Kidney tubule cell (primary cell): ENCODE results near the gene PSAP.
A peak's percentile ranks its signal among the peaks of the same experiment; 100 is the strongest.

Source experiments
- DNase-seq: peaks from one replicate; pipeline ENCODE4 v3.0.0-alpha.2; 2018; ENCODE audit warnings: low spot score

PSAP gene

GRCh38 chr10:71844695-71845094, 6.4 kb downstream of the PSAP start:
- DNase-seq, result no peak

- no peak for DNase-seq
Observed at GRCh38 chr10:71844084-71844483, 7.0 kb downstream of the PSAP start.

DNA sequence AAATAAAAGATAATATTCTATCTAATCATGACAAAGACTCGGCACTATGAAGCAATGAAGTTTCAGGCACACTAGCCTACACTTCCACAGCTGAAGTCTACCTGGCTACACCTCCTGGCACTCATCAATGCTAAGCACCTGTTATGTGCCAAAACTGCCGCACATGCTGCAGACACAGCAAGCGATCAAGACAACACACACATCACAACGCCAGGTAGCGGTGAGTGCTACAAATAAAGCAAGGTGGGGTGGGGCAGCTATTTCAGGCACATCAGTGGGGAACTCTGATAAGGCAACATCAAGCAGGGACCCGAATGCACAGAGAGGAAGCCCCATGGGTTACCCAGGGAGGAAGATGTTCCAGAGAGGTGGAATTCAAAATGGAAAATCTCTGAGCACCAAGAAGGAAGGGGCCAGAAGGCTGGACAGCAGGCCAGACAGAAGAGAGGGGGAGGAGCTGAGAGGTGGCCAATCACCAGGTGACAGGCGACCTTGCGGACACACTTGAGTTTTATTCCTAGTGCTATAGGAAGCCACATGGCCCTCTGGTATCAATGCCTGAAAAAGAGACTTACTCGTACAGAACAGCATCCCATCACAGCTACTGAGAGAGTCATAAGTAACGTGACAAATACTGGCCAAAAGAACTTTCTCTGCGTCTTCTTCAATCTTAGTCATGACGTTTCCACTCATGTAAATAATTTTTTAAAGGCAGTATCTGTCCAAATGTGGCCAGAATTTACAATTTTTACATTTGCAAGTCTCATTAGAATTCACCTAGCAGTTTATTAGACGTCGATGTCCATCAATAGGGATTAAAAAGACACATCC, 8.0 kb downstream of the PSAP start:
- DNase-seq, result no peak

DNA sequence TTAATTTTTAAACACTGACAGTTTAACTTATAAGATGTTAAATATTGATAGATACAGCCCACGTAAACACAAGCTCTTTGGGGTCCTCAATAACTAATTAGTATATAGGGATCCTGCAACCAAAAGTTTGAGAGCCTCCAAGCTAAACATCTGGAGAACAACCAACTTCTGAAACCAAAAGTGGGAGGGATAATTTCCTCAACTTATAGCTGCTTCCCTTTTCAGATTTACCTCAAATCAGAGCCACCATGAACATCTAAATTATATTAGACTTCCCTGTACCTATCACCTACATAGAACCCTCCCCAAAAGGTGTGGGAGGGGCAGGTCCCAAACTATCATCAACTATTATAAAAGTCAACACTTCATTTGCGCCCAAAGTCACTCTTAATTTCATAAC, 8.6 kb downstream of the PSAP start:
- DNase-seq, result no peak

DNA sequence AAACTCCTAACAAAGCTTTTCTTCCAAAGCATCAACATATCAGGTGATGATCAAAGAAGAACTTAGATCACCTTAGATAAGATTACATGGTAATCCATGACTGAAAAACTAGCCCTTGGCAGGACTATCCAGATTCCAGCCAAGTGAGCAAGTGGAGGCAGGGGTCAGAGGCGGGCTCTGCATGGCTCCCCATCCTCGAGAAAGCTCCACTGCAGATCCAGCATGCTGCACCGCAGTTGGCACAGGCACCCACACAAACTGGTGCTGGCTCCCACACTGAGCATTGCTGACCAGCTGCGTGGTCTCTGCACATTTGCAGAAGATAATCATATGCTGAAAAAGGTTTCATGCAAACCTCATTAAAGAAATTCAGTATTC, 10.1 kb downstream of the PSAP start:
- DNase-seq, result no peak

DNA sequence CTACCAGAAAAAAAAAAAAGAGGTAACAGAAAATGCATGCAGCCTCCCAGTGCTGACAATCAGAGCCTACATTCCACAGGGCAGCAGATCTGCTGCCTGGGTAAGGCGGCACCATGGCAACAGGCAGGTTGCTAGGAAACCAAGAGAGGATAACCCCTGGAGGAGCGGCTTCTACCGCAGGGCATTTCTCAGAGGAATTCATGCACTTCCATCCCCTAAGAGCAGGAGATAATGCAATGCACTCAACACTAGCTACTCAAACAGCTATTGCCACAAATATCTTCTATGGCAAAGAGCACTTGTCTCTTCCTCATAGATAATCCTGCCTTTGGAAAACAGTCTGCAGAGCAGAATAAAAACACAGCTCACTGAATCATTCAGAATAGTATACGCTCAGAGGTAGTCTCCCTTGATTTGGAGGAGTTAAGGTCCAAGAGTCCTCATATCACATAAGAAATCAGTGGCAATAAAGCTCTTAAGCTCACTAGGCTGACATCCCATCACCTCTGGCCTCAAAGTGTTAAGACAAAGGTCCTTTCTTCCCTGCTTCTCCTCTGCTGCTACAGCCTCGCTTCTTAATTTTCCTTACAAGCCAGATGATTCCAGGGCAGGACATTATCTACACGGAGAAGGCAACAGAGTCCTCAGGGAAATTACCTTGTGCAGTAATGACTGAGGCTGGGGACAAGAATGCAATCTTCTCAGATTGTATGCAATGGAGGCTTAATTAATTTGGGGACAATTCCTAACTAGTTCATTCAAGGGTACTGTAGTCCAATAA, 10.7 kb downstream of the PSAP start:
- peak; percentile 98 for DNase-seq

GRCh38 chr10:71838264-71839211, 12.5 kb downstream of the PSAP start:
- peak; percentile 99 for DNase-seq

DNA sequence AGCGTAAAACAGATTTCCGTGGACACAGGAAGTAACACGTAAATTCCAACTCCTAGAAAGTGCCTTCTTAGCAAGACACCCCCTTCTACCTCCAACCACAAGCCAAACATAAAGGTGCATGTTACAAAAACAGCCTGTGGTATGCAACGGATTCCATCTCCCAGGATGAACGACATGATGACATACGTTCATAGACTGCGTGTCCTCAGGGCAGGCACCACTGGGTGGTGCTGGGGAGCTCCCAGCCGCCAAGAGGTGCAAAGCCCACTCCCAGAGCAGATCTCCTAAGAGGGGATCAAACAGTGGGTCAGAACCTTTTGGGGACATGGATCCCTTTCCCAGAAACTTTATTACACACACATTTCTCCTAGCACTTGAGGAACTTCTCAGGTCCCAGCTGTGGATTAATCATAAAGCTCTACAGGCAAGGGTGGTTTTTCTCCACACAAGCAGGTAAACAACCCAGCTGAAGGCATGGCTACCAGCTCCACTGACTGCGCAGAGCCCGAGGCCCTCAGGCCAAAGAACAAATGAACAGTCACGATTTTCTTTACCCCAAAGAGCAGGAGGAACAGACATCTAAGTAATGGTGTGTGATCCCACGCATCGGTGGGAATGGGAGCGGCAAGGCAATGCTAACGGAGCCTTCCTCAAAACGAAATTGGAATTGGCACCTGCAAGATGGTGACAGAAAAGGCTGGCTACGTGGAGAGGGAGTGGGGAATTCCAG, 13.8 kb downstream of the PSAP start:
- peak; percentile 79 for DNase-seq

DNA sequence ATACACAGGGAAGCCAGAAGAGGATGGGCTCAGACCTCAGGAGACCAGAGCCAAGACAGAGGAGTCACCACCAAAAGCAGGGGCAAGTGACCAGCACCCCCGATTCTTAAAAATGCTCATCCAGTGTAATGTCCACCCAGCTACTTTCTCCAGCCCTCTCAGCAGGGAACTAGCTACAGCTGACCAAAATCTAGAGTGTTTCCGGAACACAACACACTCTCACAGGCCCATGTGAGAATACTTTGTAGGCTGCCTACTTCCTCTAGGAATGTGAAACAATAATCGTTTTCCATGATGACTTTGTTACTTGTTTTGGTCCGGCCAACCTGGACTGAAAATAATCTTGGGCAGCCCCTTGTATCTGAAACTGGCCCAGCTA, 14.5 kb downstream of the PSAP start:
- DNase-seq, result no peak

- DNase-seq, result peak; percentile 99
Observed at GRCh38 chr10:71835671-71836595, 15.1 kb downstream of the PSAP start.

DNA sequence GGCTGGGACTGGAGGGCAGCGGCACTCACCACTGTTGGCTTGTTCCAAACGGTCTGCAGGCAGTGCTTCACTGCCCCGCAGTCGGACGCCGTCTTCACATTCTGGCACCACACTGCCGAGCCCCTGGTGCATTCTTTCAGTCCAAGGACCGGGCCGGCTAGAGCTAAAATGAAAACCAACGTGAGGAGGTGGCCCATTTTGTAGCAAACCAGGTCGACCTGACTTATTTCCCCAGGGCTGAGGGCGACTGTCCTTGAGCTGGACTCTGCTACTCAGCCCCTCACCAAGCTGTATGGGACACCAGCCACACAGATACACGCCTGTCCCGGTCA, 16.7 kb downstream of the PSAP start:
- no peak for DNase-seq

DNA sequence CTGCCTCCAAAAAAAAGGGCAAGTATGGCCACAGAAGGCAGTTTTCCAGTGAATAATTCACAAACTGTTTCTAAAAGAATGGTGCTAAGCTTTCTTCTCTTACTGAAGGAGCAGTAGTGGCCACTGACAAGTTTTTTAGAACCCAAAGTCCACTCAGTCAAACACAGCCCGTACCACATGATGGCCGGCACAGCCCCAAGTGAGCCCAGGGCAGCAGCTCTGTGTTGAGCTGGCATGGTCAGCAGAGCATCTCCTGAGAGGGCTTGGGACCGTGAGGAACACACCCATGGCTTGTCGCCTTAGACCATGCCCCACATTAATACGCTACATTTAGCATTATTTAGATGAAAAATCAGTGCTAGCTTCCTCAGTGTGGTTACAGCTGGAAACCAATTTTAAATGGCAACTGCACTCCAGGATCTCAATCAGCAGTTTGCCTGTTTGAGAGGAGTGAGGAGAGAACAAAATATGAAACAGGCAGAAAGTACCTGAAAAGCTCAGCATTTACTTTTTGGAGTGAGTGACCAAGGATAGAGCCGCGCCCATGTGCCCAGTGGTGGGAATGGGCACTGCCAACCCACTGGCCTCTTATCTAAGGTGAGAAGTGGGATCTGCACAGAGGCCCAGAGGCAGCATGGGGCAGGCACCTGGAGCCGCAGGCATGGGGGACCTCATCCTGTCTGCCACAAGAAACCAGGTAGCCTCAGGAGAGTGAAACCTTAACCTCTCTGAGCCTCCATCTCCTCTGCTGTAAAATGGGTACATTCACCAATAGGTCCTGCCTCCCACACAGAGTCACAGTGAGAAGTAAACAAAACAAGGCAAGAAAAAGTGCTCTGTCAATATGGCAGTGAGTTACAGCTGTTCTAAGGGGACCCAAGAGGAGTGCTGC, 17.4 kb downstream of the PSAP start:
- no peak for DNase-seq

DNA sequence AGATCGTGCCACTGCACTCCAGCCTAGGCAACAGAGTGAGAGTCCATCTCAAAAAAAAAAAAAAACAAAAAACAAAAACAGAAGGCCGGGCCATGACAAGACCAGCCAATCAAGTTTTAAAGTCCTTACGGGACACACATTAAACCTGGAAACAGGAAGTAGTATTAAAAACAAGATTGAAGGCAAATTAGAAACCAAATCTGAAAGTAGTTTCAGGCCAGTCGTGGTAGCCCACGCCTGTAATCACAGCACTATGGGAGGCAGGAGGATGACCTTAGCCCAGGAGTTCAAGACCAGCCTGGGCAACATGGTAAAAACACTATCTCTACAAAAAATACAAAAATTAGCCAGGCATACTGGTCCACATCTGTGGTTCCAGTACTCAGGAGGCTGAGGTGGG, 18.1 kb downstream of the PSAP start:
- DNase-seq, result no peak

DNA sequence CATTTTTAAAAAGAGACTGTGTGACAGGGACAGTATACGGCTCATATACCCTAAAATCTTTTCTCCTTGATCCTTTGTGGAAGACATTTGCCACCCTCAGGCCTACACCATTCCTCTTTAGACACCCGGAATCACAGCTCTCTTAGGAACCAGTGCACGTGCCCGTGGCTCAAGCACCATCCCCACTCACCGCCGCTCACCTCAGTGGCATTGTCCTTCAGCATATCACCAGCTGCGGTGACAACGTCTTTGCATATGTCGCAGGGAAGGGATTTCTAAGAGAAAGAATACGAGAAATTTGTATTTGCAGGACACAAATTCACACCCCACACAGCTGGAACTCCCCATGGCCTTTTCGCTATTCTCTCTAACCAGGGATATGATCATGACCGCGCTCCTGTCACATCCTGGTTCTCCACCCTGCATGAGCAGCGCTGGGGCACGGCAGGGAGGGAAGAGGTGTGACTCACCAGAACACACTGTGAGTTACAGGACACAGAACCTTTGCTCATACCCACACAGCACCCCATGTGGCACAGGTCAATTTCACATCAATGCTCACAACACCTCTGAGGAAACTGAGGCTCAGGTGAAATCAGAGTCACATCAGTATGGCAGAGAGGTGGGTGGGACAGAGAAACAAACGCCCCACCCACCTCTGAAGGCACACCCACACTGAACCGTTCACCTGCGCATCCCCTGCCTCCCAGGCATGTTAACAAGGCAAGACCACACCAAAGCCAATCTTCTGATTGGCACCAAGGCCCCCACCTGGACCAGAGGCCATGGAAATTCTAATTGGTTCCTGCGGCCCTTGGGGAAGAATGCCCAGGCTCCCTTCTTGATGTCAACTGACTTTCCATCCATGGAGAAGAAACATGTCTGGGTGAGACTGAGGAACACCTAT, 19.2 kb downstream of the PSAP start:
- DNase-seq, result peak; percentile 88

GRCh38 chr10:71830726-71831125, 20.3 kb downstream of the PSAP start:
- DNase-seq, result no peak

GRCh38 chr10:71829896-71830295, 21.2 kb downstream of the PSAP start:
- DNase-seq, result no peak

- DNase-seq, result no peak
Observed at GRCh38 chr10:71829171-71829570, 21.9 kb downstream of the PSAP start.

DNA sequence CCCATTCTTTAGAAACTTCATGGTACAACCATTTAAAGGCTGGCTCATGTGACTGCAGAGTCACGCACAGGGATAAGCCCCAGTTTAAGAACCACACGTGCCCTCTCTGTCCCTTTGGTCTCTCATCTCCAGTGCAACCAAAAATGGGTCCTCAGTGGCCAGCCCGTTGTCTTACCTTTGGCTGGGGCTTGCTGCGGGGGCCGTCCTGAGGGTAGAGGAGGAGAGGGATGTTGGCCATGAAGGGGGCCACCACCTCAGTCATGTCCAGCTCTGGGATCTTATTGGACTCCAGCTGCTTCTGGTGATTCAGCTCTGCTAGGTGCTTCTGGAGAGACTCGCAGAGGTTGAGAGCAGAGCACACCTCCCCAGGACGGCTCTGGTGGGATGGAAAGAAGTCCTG, 22.3 kb downstream of the PSAP start:
- DNase-seq, result no peak

GRCh38 chr10:71827852-71828251, 23.2 kb downstream of the PSAP start:
- DNase-seq, result no peak
